Effector CD8-positive, alpha-beta T cell (primary cell): ENCODE data around the gene NPIPA1.
"Not testable (repeated sequence)": the region's sequence is repeated elsewhere in the genome, so short reads cannot be mapped to it uniquely, and the experiment has no call there.

ENCODE experiments used
- DNase-seq: peaks from one replicate; lab custom pipeline; 2025; lab: John Stamatoyannopoulos, UW

The NPIPA1 gene

DNA sequence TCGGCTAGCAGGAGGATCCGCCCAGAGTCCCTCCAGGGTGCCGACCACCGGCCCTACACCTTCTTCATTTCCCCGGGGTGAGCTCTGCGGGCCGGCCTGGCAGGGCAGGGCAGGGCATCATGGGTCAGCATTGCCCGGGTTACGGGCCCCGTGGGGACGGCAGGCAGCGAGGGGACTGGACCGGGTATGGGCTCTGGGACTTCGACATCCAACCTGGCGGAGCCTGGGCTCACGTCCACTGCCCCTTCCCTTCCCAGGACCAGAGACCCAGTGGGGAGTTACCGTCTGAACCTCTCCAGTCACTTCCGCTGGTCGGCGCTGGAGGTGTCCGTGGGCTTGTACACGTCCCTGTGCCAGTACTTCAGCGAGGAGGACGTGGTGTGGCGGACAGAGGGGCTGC lies 7.0 kb upstream of the NPIPA1 start:
- not testable (repeated sequence) for DNase-seq

DNA sequence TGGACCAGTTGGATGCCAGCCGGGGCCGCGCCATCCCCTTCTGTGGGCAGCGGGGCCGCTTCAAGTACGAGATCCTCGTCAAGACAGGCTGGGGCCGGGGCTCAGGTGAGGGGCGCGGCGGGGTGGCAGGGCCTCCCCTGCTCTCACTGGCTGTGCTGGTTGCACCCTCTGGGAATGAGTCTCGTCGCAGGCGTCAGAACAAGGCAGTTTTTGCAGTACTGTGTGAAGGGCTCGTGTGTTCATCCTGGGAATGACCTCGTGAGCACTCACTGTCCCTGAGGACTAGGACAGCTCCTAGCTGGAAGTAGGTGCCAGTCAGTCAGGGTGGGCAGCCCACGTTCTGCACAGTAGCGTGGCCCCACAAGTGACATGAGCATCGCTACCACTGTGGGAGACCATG lies 6.3 kb upstream of the NPIPA1 start:
- not testable (repeated sequence) for DNase-seq

DNA sequence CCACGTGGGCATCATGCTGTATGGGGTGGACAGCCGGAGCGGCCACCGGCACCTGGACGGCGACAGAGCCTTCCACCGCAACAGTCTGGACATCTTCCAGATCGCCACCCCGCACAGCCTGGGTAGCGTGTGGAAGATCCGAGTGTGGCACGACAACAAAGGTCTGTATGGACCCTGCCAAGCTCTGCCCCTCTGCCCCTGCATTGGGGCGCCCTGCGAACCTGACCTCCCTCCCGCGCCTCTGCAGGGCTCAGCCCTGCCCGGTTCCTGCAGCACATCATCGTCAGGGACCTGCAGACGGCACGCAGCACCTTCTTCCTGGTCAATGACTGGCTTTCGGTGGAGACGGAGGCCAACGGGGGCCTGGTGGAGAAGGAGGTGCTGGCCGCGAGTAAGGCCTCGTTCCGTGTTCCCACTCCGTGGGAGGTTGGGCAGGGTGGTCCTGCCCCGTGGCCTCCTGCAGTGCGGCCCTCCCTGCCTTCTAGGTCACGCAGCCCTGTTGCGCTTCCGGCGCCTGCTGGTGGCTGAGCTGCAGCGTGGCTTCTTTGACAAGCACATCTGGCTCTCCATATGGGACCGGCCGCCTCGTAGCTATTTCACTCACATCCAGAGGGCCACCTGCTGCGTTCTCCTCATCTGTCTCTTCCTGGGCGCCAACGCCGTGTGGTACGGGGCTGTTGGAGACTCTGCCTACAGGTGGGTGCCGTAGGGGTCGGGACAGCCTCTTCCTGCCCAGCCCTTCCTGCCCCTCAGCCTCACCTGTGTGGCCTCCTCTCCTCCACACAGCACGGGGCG lies 4.5 kb upstream of the NPIPA1 start:
- not testable (repeated sequence) for DNase-seq

DNA sequence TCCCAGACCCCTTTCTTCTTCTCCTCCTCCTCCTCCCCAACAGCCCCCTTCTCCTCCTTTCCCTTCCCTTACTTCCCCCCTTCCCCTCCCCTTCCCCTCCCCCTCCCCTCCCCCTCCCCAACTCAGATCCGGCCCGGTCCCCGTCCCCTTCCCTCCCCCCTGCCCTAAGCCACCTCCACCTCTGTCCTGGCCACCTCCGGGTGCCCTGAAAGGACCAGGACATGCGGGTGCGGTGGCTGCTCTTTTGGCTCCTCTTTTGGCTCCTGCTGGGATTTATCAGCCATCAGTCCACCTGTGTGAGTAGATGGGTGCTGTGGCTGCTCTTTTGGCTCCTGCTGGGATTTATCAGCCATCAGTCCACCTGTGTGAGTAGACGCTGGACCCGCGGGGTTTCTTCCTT lies 751 bp downstream of the NPIPA1 start:
- not testable (repeated sequence) for DNase-seq

DNA sequence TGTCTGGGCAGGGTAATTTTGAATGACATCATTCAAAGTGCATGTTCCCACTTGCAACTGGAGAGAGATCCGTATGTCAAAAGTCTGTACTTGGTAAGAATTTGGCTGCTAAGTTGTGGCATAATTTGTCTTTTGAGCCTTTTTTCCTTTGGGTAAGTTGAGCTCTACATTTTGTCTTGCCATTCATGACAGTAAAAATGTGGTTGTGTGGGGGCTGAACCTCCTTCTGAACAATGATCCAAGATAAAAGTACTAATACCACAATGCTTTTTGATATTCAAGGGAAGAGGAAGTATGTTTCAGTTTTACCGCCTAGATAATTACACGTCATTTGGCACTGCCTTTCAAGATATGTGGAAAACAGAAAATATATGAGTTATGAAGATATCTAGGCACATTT lies 5.4 kb downstream of the NPIPA1 start:
- DNase-seq = not testable (repeated sequence)

DNA sequence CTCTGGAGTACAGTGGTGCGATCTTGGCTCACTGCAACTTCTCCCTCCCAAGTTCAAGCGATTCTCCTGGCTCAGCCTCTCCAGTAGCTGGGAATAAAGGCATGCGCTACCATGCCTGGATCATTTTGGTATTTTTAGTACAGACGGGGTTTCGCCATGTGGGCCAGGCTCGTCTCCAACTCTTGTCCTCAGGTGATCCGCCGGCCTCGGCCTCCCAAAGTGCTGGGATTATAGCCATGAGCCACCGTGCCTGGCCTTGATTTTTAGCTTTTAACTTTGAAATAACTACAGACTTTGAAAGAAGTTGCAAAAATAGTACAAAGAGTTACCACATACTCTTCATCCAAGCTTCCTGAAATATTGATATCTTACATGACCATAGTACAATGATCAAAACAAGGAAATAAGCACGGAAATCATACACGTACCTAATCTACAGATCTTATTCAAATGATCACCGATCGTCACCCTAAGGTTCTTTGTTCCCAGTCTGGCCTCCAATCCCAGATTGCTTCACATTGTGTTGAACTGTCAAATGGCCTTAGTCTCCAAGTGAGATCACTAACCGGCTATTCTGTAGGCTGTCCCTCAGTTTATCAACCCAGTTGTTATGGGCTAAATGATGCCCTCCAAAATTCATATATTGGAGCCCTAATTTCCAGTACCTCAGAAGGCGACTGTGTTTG lies 18.4 kb downstream of the NPIPA1 start:
- DNase-seq = no peak

DNA sequence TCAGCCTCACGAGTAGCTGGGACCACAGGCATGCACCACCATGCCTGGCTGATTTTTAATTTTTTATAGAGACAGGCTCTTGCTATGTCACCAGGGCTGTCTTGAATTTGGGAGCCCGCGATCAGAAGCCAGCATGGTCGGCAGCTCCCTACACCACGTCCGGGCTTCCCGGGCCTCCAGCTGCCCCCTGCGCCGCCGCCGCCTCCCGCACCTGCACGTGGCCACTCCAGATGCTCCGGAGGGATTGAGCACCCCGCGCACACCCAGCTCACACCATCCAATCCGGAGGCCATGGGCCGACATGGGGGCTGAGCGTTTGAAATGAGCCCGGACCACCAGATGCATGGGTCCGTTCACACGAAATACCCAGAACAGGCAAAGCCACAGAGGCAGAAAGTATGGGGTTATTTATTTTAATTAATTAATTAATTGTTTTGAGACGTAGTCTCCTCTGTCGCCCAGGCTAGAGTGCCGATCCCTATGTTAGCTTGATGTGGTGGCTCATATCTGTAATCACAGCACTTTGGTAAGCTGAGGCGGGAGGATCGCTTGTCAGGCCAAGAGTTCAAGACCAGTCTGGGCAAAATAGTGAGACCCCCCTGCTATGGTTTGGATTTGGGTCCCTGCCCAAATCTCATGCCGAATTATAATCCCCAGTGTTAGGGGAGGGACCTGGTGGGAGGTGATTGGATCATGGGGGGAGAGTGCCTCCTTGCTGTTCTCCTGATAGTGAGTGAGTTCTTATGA lies 20.5 kb downstream of the NPIPA1 start:
- DNase-seq = no peak

DNA sequence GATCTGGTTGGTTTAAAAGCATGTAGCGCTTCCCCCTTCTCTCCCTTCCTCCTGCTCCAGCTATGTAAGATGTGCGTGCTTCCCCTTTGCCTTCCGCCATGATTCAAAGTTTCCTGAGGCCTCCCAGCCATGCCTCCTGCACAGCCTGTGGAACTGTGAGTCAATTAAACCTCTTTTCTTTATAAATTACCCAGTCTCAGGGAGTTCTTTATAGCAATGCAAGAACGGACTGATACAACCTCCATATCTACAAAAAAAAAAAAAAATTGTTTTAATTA lies 21.0 kb downstream of the NPIPA1 start:
- no peak for DNase-seq

DNA sequence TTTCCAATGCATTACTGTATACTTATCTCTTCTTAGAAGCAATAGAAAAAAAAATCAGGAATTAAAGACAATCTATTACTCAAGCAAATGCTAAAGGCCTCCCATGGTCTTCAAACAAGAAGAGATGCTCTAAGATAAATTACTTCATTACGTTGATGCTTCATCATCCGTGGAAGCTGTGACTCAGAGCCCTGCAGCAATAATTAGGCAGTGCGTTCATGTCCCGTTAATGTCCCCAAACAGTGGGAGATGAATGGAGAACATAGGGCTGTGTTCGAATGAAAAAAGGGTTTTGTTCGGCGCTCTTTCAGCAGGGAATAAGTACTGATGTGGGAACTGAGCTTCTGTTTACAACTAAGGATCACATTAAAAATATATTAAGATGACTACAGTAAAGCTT lies 21.7 kb downstream of the NPIPA1 start:
- no peak for DNase-seq

DNA sequence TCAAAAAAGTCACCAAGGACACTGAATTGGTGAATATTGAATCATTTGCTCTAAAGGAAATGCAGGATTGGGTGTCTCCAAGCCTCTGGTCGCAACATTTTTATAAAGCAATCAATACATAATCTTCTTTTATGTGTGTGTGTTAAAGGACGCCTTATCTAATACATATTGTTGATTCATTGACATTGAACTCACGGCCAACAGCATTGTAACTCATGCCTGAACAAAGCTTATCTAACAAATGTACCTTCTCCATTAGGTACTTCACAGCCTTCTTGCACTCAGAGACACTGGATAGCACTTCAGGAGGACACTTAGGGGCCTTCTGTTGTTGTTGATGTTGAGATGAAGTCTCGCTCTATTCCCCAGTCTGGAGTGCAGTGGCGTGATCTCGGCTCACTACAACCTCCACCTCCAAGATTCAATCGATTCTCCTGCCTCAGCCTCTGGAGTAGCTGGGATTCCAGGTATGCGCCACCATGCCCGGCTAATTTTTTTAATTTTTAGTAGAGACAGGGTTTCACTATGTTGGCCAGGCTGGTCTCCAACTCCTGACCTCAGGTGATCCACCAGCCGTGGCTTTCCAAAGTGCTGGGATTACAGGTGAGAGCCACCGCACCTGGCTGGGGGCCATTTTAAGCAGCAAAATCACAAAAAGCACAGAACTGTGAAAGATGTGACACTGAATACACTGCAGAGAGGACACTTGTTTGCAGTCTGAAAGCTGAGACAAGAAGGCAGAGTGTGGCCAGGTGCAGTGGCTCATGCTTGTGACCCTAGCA lies 24.4 kb downstream of the NPIPA1 start:
- DNase-seq = no peak

DNA sequence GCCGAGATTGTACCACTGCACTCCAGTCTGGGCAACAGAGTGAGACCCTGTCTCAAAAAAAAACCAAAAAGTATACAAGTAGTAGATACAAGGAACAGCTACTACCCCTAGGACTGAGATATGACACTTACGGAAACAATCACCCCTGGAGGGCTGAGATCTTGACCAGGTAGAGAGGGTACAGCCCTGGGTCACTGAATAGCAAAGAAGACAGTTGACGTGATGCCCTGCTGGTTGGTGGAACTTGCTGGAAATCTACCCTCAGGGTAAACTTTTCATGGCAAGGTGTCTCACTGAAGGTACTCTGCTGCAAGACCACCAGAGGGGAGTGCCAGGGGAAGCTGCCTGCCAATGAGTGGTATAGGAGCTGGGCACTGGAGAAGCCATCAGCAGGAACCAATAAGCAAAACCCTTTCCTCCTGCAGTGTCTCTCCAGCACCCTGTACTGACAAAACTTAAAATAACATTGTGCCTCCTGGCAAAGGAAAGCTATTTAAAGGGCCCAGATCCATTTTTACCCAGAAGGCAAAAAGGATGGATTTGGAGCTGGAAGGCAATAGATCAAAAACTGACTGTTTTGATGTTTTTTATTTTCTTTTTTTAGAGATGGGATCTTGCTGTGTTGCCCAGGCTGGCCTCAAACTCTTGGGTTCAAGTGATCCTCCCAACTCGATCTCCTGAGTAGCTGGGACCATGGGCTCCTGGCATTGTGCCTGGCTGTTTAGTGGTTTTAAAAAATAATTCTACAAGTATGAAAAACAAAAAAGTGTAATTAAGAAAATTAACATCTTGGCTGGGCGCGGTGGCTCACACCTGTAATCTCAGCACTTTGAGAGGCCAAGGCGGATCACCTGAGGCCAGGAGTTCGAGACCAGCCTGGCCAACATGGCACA lies 26.3 kb downstream of the NPIPA1 start:
- no peak for DNase-seq

DNA sequence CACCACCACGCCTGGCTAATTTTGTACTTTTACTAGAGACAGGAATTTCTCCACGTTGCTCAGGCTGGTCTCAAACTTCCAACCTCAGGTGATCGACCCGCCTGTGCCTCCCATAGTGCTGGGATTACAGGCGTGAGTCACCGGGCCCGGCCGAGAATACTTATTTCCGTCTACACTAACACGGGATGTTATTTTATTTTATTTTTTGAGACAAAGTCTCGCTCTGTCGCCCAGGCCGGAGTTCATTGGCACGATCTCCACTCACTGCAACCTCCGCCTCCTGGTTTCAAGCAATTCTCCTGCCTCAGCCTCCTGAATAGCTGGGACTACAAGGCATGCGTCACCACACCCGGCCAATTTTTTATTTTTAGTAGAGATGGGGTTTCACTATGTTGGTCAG lies 28.1 kb downstream of the NPIPA1 start:
- DNase-seq = no peak

DNA sequence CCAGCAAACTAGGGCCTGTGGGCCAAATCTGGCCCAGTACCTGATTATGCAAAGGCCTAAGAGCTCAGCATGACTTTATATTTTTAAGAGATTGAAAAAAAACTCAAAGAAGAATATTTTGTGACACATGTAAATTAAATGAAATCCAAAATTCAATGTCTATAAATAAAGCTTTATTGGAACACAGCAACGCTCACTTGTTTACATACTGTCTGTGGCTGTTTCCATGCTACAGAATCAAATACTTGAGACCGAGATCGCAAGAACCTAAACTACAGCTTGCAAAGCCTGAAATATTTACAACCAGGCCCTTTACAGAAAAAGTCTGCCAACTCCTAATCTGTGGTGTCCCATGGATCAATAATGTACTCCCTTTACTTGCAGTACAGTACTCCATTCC lies 32.6 kb downstream of the NPIPA1 start:
- not testable (repeated sequence) for DNase-seq

DNA sequence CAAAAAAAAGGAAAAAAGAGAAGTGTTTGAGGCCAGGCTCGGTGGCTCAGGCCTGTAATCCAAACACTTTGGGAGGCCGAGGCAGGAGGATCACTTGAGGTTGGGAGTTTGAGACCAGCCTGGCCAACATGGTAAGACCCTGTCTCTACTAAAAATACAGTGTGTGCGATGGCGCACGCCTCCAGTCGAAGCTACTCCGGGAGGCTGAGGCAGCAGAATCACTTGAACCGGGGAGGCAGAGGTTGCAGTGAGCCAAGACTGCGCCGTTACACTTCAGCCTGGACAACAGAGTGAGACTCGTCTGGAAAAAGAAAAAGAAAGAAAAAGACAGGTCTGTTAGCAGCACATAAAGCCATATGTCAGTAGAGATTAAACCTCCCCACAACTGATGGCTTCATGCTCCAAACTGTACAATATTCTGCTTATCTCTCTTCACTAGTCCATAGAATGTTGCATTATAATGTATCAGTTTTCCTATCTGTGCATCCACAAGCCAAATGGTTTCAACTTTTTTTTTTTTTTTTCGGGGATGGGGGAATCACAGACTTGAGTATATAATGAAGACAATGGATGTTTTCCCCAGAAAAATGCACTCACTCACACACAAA lies 34.5 kb downstream of the NPIPA1 start:
- DNase-seq = not testable (repeated sequence)

DNA sequence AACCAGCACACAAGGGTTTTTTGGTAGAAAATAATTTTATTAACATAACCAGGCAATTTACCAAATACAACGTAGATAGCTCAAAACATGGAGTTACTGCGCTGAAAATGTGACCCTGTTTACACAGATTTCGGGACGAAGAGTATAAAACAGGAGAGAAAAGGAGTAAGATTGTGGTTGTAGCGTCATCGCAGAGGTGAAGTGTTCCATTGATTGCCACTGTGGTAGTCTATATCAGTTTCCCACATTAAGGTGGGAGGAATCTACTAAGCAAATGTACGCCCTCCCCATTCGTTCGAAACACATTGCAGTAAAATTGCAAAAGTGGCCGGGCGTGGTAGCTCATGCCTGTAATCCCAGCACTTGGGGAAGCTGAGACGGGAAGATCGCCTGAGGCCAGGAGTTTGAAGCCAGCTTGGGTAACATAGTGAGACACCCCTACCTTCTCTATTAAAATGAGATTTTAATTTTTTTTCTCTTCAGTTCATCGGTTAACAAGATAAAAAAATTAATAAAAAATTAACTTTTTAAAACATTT lies 36.6 kb downstream of the NPIPA1 start:
- DNase-seq = not testable (repeated sequence)

DNA sequence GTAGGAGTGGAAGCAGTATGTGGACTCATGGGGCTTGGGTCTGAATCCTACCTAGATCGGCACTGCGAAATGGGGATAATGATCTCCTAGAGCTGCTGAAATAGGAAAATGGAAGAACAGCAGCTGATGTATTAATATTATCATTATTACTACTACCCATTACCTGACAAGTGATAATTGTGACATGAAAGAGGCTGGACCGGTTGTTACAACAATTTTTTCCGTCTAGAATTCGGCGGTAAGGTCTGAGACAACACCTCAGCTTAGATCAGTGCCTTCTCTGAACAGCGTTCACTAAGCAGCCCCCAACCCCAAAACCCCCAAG lies 37.0 kb downstream of the NPIPA1 start:
- not testable (repeated sequence) for DNase-seq

DNA sequence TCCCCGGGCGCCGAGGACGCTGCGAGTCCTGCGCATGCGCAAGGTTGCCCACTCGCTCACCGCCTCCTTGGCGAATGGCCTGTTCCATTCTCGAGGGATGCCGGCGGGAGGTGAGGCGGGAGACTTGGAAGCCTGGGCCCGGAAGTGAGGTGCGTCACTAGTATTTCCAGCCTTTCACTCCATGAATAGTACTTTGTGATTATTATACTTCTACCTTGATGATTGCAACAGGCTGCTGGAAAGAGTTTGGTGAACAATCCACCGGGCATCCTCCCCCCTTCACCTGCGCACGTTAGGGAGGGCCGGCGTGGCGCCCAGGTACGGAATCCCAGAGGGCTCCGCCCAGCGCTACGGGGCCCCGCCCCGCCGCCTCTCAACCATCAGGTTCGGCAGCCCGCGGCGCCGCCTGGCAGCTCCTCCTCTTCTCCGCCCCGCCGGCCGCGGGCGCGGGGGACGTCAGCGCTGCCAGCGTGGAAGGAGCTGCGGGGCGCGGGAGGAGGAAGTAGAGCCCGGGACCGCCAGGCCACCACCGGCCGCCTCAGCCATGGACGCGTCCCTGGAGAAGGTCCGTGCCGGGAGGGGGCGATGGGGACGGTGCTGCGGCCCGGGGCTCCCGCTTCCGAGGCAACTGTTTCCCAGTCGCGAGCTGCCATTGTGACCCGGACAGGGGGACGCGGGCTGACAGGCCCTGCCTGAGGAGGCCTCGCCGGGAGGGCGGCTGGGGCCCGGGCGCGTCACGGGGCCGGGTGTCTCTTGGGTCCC lies 37.6 kb downstream of the NPIPA1 start, which contains the start of gene PDXDC1:
Gene PDXDC1, plus strand, starts transcription at position 371 of the 762 bp plus-strand sequence. Its CDS starts 174 bp downstream, at position 545.
- peak; percentile 93 for DNase-seq

DNA sequence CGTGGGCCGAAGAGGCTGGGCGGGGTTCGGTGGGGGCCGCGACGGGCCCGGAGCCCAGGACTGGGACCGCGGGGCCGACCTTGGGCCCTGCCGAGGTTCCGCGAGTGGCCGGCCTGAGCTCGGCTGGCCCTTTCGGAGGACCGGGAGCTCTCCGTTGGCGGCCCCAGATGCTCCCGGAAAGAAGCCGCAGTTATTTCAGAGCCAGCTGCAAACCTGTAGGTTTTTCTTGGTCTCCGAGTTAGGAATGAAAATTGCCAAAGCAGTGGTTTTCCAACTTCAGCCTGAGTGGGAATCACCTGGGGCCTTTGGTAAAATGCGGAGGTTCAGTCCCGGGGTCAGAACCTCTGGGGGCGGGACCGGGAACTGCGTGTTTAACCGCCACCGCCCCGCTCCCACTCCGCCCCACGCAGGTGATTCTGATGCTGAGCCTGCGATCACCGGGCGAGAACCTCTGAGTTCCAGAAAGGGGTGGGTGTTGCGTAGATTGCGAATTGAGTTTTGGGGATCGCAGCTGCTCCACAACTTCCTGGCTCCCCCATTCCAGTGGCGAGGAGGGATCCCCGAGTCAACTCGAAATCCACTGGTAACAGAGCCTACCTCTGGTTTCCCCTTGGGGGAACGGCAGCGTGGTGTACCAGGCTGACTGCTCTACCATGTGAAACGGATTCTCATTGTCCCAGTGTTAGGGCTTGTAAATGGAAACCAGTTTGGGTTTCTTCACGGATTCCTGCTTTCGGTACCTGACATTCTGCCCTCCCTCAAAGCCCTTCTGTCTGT lies 38.4 kb downstream of the NPIPA1 start:
- DNase-seq = peak; percentile 43
